Nephron (organoid): Measurements from ENCODE around the gene MINAR1.

Experiments used
- H3K27ac Mint-ChIP-seq, 3 experiments: 2 replicates each; pipeline ENCODE4 v1.8.0; 2020; ENCODE audit warnings: mixed read lengths in 3 of 3, mild to moderate bottlenecking in 2 of 3, moderate library complexity in 1 of 3
- H3K27me3 Mint-ChIP-seq: 2 replicates; pipeline ENCODE4 v1.8.0; 2021; ENCODE audit warnings: low read depth, mild to moderate bottlenecking, moderate library complexity, mixed read lengths
- H3K36me3 Mint-ChIP-seq: 2 replicates; pipeline ENCODE4 v1.8.0; 2020; ENCODE audit warnings: low read depth, mixed read lengths
- H3K4me1 Mint-ChIP-seq: 2 replicates; pipeline ENCODE4 v1.8.0; 2020; ENCODE audit warnings: mixed read lengths
- H3K4me3 Mint-ChIP-seq, 3 experiments: 2 replicates each; pipeline ENCODE4 v1.8.0; 2020; ENCODE audit warnings: mild to moderate bottlenecking in 3 of 3, mixed read lengths in 3 of 3, moderate library complexity in 2 of 3
- H3K9me3 Mint-ChIP-seq: 2 replicates; pipeline ENCODE4 v1.8.0; 2020; ENCODE audit warnings: mixed read lengths
- TF ChIP-seq, protein P1 (sequence below), 3 experiments: fragments of 200-600 bp; sonication (generic); IDR thresholded peaks; one replicate each; pipeline ENCODE4 v1.5.0; 2021; ENCODE audit warnings: antibody characterized with exemption in 3 of 3; ENCODE audit not compliant: unreplicated experiment in 3 of 3

The MINAR1 gene

DNA sequence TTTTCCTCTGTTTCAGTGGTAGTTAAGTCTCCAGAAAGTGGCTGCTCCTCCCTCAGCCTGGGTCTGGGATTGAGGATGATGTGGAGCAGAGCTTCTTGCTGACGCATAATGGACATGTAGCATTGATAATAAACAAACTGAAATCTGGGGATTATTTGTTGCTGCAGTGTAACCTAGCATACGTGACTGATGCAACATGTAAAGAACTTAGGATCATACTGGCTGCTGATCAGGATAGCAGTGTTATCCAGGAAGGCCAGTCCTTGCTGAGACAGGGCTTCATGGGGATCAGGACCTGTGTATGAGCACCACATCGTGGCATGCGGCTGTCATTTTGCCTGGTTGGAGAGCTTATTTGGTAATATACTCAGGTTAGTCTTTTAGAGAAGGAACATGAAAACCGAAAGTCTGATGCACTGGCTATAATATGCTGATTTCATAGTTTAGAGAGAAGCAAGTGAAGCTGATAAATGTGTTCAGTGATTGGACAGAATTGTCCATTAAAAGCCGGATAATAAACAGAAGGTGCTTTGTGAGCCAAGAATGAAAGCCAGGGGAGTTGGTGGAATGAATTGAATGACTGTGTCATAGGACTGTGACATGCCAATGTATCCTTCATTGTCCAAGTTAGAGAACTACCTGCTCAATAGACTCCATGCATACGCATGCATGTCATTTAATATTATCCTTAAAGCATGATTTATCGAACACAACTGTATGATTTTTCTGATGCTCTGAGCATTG, 4.1 kb downstream of the MINAR1 start:
- Mint-ChIP-seq H3K27ac (no peak overlapping the region), H3K36me3 (no peaks in the 10 kb centered on the region), H3K4me1 (peaks cover 3% of the 10 kb centered on the region), H3K4me3 (no peak overlapping the region), H3K27me3 (peaks cover 52% of the 10 kb centered on the region), H3K9me3 (no peaks in the 10 kb centered on the region)
- TF ChIP-seq, protein P1, sequence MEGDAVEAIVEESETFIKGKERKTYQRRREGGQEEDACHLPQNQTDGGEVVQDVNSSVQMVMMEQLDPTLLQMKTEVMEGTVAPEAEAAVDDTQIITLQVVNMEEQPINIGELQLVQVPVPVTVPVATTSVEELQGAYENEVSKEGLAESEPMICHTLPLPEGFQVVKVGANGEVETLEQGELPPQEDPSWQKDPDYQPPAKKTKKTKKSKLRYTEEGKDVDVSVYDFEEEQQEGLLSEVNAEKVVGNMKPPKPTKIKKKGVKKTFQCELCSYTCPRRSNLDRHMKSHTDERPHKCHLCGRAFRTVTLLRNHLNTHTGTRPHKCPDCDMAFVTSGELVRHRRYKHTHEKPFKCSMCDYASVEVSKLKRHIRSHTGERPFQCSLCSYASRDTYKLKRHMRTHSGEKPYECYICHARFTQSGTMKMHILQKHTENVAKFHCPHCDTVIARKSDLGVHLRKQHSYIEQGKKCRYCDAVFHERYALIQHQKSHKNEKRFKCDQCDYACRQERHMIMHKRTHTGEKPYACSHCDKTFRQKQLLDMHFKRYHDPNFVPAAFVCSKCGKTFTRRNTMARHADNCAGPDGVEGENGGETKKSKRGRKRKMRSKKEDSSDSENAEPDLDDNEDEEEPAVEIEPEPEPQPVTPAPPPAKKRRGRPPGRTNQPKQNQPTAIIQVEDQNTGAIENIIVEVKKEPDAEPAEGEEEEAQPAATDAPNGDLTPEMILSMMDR (IDR thresholded peaks at IDR 0.05; ENCODE audit: unreplicated experiment in 3 of 3) = no peak

DNA sequence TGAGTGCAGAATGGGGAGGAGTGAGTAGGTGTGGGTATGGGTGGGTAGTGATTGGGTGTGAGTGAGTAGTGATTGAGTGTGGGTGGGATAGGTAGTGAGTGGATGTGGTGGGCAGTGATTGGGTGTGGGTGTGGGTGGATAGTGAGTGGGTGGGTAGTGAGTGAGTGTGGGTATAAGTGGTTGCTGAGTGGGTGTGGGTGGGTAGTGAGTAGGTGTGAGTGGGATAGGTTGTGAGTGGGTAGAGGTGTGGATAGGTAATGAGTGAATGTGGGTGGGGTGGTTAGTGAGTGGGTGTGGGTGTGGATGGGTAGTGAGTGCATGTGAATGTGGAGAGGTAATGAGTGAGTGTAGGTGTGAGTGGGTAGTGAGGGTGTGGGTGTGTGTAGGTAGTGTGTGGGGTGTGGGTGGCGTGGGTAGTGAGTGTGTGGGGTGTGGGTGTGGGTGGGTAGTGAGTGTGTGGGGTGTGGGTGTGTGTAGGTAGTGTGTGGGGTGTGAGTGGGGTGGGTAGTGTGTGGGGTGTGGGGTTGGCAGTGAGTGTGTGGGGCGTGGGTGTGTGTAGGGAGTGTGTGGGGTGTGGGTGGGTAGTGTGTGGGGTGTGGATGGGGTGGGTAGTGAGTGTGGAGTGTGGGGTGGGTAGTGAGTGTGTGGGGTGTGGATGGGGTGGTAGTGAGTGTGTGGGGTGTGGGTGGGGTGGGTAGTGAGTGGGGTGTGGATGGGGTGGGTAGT, 5.3 kb downstream of the MINAR1 start:
- H3K36me3 Mint-ChIP-seq = no peaks in the 10 kb centered on the region
- H3K4me1 Mint-ChIP-seq = no peaks in the 10 kb centered on the region

DNA sequence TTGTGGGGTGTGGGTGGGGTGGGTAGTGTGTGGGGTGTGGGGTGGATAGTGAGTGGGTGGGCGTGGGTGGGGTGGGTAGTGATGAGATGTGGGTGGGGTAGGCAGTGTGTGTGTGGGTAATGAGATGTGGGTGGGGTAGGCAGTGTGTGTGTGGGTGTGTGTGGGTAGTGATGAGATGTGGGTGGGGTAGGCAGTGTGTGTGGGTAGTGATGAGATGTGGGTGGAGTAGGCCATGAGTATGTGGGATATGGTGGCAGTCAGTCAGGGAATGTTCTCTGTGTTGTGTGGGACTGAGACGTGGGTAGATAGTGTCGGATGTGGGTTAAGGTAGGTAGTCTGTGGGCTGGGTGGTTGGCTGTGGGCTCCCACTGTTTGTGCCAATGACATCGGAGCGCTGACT, 7.1 kb downstream of the MINAR1 start:
- no peak overlapping the region for H3K4me3 Mint-ChIP-seq
- H3K27ac Mint-ChIP-seq = no peak overlapping the region
- H3K9me3 Mint-ChIP-seq = no peaks in the 10 kb centered on the region
- H3K36me3 Mint-ChIP-seq = no peaks in the 10 kb centered on the region
- H3K4me1 Mint-ChIP-seq = peaks cover 5% of the 10 kb centered on the region
- H3K27me3 Mint-ChIP-seq = peaks cover 28% of the 10 kb centered on the region
- TF ChIP-seq, protein P1 (IDR thresholded peaks at IDR 0.05; ENCODE audit: unreplicated experiment in 3 of 3) = no peak

More for the DNA sequence above, 5.3 kb downstream of the MINAR1 start:
- Mint-ChIP-seq H3K9me3 (no peaks in the 10 kb centered on the region), H3K27ac (no peak overlapping the region), H3K4me3 (no peak overlapping the region), H3K27me3 (peaks cover 46% of the 10 kb centered on the region)
- TF ChIP-seq, protein P1 (IDR thresholded peaks at IDR 0.05; ENCODE audit: unreplicated experiment in 3 of 3) = no peak

DNA sequence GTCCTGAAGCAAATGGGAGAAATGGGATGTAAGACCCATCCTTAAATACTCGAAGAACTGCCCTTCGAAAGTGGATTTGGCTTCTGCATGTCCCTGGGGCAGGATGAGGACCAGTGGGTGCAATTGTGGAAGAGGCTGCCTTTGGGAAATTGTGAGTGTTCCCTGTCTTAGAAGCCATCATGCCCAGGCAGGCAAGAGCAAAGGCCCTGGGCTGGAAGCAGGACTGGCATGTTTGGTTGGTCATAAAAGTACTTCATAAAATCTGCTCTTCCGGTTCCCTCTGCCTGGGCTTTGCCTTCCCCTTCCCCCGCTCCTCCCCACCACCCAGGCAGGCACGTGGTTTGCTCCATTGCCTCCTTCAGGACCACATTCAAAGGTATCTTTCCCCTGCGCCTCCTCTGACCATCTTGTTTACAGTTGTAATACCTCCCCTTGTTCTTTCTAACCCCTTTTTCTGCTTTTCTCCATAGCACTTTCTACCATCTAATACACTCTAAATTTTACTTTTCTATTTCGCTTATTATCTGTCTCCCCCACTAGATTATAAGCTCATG, 8.3 kb downstream of the MINAR1 start:
- H3K27ac Mint-ChIP-seq = no peak overlapping the region

DNA sequence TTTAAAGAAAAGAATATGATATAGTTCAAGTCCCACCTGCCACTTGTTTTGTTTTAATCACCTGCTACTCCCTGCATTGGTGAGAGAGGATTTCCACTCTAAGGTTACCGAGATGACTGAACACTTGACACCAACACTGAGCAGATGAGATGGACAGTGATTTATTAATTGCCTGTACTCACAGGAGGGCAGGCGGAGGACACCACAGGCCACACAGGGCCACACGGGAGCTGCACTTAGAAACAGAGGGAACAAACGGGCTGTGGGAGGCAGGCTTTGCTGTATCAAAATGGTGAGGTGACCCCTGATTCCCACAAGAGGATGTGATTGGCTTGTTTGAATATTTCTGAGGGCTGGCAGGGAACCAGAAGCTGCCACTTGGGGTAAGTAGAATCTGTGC, 10.8 kb downstream of the MINAR1 start:
- H3K27ac Mint-ChIP-seq = no peak overlapping the region
- H3K4me3 Mint-ChIP-seq = no peak overlapping the region
- TF ChIP-seq, protein P1 (IDR thresholded peaks at IDR 0.05; ENCODE audit: unreplicated experiment in 3 of 3) = no peak
- H3K27me3 Mint-ChIP-seq = no peaks in the 10 kb centered on the region
- H3K36me3 Mint-ChIP-seq = no peaks in the 10 kb centered on the region
- H3K4me1 Mint-ChIP-seq = peaks cover 5% of the 10 kb centered on the region
- peaks cover 15% of the 10 kb centered on the region for H3K9me3 Mint-ChIP-seq

More for the DNA sequence above, 8.3 kb downstream of the MINAR1 start:
- Mint-ChIP-seq H3K9me3 (no peaks in the 10 kb centered on the region), H3K4me1 (peaks cover 5% of the 10 kb centered on the region), H3K4me3 (no peak overlapping the region), H3K27me3 (peaks cover 16% of the 10 kb centered on the region), H3K36me3 (no peaks in the 10 kb centered on the region)
- TF ChIP-seq, protein P1 (IDR thresholded peaks at IDR 0.05; ENCODE audit: unreplicated experiment in 3 of 3) = no peak
